ENCODE measurements around the gene PLEKHA1.

DNA sequence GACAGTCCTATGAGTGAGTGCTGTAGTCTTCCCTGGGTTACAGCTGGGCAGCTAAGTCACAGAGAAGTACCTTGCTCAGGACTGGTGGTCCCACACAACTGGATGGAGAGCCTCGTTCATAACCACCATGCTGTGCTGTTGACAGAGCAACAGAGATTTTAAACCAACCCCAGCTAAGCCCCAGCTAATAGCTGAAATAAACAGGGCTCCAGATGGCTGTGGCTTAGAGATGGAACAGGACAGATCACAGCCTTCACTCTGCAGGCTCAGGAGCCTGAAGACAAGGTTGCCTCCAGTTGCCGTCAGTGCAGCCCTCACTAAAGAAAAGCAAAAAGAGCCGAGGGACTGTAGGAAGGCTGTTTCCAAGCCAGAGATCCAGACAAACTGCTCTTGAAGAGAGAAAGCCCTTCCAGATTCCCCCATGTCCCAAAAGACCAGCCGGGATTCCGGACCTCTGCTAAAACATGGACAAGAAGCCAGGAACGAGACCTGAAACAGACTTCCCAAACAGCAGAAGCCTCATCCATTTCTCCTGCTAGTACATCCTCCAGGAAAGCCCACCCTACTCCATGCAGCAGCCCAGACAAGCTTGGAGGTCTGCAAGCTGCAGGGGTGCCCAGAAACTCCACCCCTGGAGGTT is 91.0 kb downstream of the PLEKHA1 start:
- TF ChIP-seq FOXA1 (IDR thresholded peaks at IDR 0.05) (no peak), SP1 (IDR thresholded peaks at IDR 0.05) (no peak), TARDBP (IDR thresholded peaks at IDR 0.05) (no peak), ARNT (IDR thresholded peaks at IDR 0.05) (no peak), FOXK2 (IDR thresholded peaks at IDR 0.05) (no peak), CTBP1 (IDR thresholded peaks at IDR 0.05; ENCODE audit: borderline replicate concordance) (no peak), BHLHE40 (IDR thresholded peaks at IDR 0.05; ENCODE audit: borderline replicate concordance) (no peak), ELF4 (IDR thresholded peaks at IDR 0.05) (no peak), FOXM1 (IDR thresholded peaks at IDR 0.05; ENCODE audit: borderline replicate concordance) (no peak), NFRKB (IDR thresholded peaks at IDR 0.05) (no peak), ZNF384 (IDR thresholded peaks at IDR 0.05) (no peak), L3MBTL2 (conservative IDR thresholded peaks at IDR 0.05) (no peak)
